Kidney (tissue), 14 donors: ENCODE results near the gene CACNA1H. TPM values are rescaled to one million over a fixed set of nuclear protein-coding genes. Genes with fewer than 3 reads are reported as not detected.
"Not testable (repeated sequence)": the region's sequence is repeated elsewhere in the genome, so short reads cannot be mapped to it uniquely, and the experiment has no call there.

Source experiments
- DNase-seq, 5 donors: peaks; one replicate each; pipeline ENCODE4 v3.0.0-alpha.2; 2013 to 2020
- FAIRE-seq: peaks from 2 replicates; lab custom pipeline; 2012; peaks lifted over from hg19 to GRCh38; lab: Jason Lieb, UNC
- H3K27ac ChIP-seq, 2 donors: one replicate each; pipeline ENCODE4 v1.7.0; 2013; ENCODE audit warnings: low read depth in 2 of 2, low read length in 2 of 2, inconsistent platforms in 1 of 2
- H3K27me3 ChIP-seq: one replicate; pipeline ENCODE4 v1.7.1; 2013; ENCODE audit warnings: low read length, inconsistent platforms; ENCODE audit not compliant: control insufficient read depth, insufficient read depth
- H3K36me3 ChIP-seq, 3 donors: one replicate each; pipeline versions ENCODE4 v1.7.0 to v1.7.1; 2013; ENCODE audit warnings: low read length in 3 of 3, control low read depth in 1 of 3, inconsistent platforms in 1 of 3; ENCODE audit not compliant: insufficient read depth in 3 of 3, control insufficient read depth in 2 of 3
- H3K4me1 ChIP-seq, 3 donors: one replicate each; pipeline versions ENCODE4 v1.7.0 to v1.7.1; 2013; ENCODE audit warnings: low read length in 3 of 3, inconsistent platforms in 1 of 3, low read depth in 1 of 3; ENCODE audit not compliant: control insufficient read depth in 2 of 3, insufficient read depth in 2 of 3
- H3K4me3 ChIP-seq, 3 donors: one replicate each; pipeline versions ENCODE4 v1.7.0 to v1.8.1; 2013; ENCODE audit warnings: low read length in 3 of 3, control low read depth in 1 of 3, inconsistent platforms in 1 of 3
- H3K9ac ChIP-seq, 3 donors: one replicate each; pipeline versions ENCODE4 v1.7.0 to v1.7.1; 2013; ENCODE audit warnings: low read length in 3 of 3, control low read depth in 1 of 3, inconsistent platforms in 1 of 3
- H3K9me3 ChIP-seq, 3 donors: one replicate each; pipeline versions ENCODE4 v1.7.0 to v1.7.1; 2013; ENCODE audit warnings: low read length in 3 of 3, control low read depth in 1 of 3, inconsistent platforms in 1 of 3; ENCODE audit not compliant: control insufficient read depth in 2 of 3, insufficient read depth in 1 of 3
- intact Hi-C: fragments of 100-400 bp; cut with DNase I; formaldehyde crosslinking; loops from one replicate; pipeline ENCODE4 v1.11.1; 2022
- polyA plus RNA-seq: library from polyadenylated mRNA; stranded (reverse); fragments of 350-450 nt; fragmentation: Illumina TruSeq; extraction: RNeasy Lipid Tissue Mini Kit (QIAGEN cat#74804); gene quantifications from one replicate; pipeline ENCODE4 v1.2.3, GENCODE V29; 2014; ENCODE audit warnings: low read depth, low replicate concordance; ENCODE audit not compliant: insufficient read depth
- total RNA-seq: library from RNA; stranded (reverse); fragmentation: NEBNext Ultra II Directional; extraction: Animal tissue kit (Norgen Biotek cat#: 25700); gene quantifications from one replicate; pipeline ENCODE4 v1.2.1, GENCODE V29; 2021
- TF ChIP-seq, protein P1 (sequence below): IDR thresholded peaks from 3 replicates; pipeline ENCODE4 v1.5.1; 2012; ENCODE audit warnings: mild to moderate bottlenecking, moderate library complexity, borderline replicate concordance; ENCODE audit not compliant: insufficient read depth; ENCODE audit errors: extremely low read depth
- donor health status: control.
- donor health status: control.
- donor health status: control.
- donor health status: control.
- donor health status: control.
- donor health status: DM: yes; HTN: yes; CAD: no.
- donor health status: Normal renal cell carcinoma (clear cell type).

The CACNA1H gene
- total and polyA plus RNA-seq, 2 donors from 2014 or later, result 6.4 to 20.6 TPM

- FAIRE-seq (no peak), DNase-seq (peak in 3 of 5 donors; percentile 14 to 28 (median 21))
- H3K4me1 ChIP-seq, result peaks cover 0 to 19% (median 9%) of the 10 kb centered on the region in 3 donors
- H3K36me3 ChIP-seq, result no peaks in the 10 kb centered on the region
- no peak overlapping the region for H3K4me3 ChIP-seq
- H3K27ac ChIP-seq, result no peak overlapping the region
- H3K9ac ChIP-seq, result no peak overlapping the region
- TF ChIP-seq, protein P1, sequence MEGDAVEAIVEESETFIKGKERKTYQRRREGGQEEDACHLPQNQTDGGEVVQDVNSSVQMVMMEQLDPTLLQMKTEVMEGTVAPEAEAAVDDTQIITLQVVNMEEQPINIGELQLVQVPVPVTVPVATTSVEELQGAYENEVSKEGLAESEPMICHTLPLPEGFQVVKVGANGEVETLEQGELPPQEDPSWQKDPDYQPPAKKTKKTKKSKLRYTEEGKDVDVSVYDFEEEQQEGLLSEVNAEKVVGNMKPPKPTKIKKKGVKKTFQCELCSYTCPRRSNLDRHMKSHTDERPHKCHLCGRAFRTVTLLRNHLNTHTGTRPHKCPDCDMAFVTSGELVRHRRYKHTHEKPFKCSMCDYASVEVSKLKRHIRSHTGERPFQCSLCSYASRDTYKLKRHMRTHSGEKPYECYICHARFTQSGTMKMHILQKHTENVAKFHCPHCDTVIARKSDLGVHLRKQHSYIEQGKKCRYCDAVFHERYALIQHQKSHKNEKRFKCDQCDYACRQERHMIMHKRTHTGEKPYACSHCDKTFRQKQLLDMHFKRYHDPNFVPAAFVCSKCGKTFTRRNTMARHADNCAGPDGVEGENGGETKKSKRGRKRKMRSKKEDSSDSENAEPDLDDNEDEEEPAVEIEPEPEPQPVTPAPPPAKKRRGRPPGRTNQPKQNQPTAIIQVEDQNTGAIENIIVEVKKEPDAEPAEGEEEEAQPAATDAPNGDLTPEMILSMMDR, result no peak
- H3K27me3 ChIP-seq, result no peaks in the 10 kb centered on the region
- no peaks in the 10 kb centered on the region for H3K9me3 ChIP-seq
- intact Hi-C loops, result no loop called here
Measured at GRCh38 chr16:1197237-1197866, 44.4 kb downstream of the CACNA1H start.

DNA sequence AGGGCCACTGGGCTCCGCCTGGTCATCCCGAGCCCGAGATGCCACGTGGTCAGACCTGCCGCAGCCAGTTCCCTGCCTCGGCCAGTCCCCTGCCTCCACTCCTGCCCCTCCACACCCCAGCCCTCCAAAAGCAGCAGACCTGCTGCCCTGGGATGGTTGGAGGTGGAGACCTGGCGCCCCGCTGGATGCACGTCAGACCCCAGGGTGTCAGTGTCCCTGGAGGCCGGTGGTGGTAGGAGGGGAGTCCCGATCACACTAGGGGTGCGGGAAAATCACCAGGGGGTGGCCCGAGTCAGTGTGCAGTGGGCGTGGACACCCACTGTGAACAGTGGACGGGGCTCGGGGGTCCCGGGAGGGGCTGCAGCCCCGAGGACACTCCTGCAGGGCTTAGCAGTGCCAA is 45.3 kb downstream of the CACNA1H start:
- FAIRE-seq, result no peak

DNA sequence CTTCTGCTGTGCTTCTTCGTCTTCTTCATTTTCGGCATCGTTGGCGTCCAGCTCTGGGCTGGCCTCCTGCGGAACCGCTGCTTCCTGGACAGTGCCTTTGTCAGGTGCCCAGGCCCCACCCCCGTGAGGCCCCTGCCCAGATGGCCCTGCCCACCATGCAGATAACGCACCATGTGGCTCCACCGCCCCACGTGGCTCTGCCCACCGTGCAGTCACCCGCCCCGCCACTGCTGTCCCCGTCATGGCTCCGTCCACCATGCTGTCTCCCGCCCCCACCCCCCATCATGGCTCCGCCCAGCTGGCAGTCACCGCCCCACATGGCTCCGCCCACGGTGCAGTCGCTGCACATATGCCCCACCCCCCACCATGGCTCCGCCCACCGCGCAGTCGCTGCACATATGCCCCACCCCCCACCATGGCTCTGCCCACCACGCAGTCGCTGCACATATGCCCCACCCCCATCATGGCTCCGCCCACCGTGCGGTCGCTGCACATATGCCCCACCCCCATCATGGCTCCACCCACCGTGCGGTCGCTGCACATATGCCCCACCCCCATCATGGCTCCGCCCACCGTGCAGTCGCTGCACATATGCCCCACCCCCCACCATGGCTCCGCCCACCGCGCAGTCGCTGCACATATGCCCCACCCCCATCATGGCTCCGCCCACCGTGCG is 45.9 kb downstream of the CACNA1H start:
- H3K36me3 ChIP-seq, H3K27me3 ChIP-seq, intact Hi-C loops, H3K9me3 ChIP-seq, DNase-seq, H3K4me1 ChIP-seq, FAIRE-seq, H3K27ac ChIP-seq, H3K4me3 ChIP-seq, H3K9ac ChIP-seq: not testable (repeated sequence)

More for the DNA sequence above, 45.3 kb downstream of the CACNA1H start:
- intact Hi-C loops, result no loop called here
- Histone ChIP-seq H3K27me3 (no peaks in the 10 kb centered on the region), H3K36me3 (no peaks in the 10 kb centered on the region), H3K4me1 (peaks cover 0 to 15% (median 4%) of the 10 kb centered on the region in 3 donors), H3K27ac (no peak overlapping the region), H3K9ac (no peak overlapping the region), H3K9me3 (no peaks in the 10 kb centered on the region), H3K4me3 (no peak overlapping the region)
- DNase-seq, result no peak
- TF ChIP-seq, protein P1, result no peak

- FAIRE-seq (no peak), DNase-seq (no peak)
- no peaks in the 10 kb centered on the region for H3K9me3 ChIP-seq
- H3K4me3 ChIP-seq, result no peak overlapping the region
- TF ChIP-seq, protein P1, result no peak
- H3K27me3 ChIP-seq, result no peaks in the 10 kb centered on the region
- intact Hi-C loops, result no loop called here
- no peak overlapping the region for H3K27ac ChIP-seq
- H3K36me3 ChIP-seq, result no peaks in the 10 kb centered on the region
- no peak overlapping the region for H3K9ac ChIP-seq
- H3K4me1 ChIP-seq, result peaks cover 0 to 4% (median 0%) of the 10 kb centered on the region in 3 donors
Measured at GRCh38 chr16:1199347-1200013, 46.6 kb downstream of the CACNA1H start.
